IMR-90 (cell line): ENCODE measurements around the gene DND1. TPM values are rescaled to one million over a fixed set of nuclear protein-coding genes. Genes with fewer than 3 reads are reported as not detected.

Experiments used
- CHD1 ChIP-seq: IDR thresholded peaks from 2 replicates; pipeline ENCODE4 v1.6.1; 2012; ENCODE audit warnings: low read depth, low read length, improper control_type of control experiment
- polyA plus RNA-seq, 3 experiments: library from polyadenylated mRNA; depleted of rRNA; stranded (reverse); fragments of >200 nt; gene quantifications; 2 replicates each; pipeline ENCODE4 v1.2.3, GENCODE V29; 2012; ENCODE audit warnings: low replicate concordance in 1 of 3
- total RNA-seq: library from RNA; depleted of rRNA; stranded (reverse); fragments of >200 nt; gene quantifications from 2 replicates; pipeline ENCODE4 v1.2.3, GENCODE V29; 2012
- TF ChIP-seq, protein P1 (sequence below): fragments of 150-350 bp; IDR thresholded peaks from 2 replicates; pipeline ENCODE4 v1.6.1; 2016; ENCODE audit warnings: low read depth, mild to moderate bottlenecking, low read length, moderate library complexity, borderline replicate concordance

DND1 gene
- total and polyA plus RNA-seq, 2 of the 4 experiments (the other 2 are of a cell fraction), result under 0.01 to 0.67 TPM

DNA sequence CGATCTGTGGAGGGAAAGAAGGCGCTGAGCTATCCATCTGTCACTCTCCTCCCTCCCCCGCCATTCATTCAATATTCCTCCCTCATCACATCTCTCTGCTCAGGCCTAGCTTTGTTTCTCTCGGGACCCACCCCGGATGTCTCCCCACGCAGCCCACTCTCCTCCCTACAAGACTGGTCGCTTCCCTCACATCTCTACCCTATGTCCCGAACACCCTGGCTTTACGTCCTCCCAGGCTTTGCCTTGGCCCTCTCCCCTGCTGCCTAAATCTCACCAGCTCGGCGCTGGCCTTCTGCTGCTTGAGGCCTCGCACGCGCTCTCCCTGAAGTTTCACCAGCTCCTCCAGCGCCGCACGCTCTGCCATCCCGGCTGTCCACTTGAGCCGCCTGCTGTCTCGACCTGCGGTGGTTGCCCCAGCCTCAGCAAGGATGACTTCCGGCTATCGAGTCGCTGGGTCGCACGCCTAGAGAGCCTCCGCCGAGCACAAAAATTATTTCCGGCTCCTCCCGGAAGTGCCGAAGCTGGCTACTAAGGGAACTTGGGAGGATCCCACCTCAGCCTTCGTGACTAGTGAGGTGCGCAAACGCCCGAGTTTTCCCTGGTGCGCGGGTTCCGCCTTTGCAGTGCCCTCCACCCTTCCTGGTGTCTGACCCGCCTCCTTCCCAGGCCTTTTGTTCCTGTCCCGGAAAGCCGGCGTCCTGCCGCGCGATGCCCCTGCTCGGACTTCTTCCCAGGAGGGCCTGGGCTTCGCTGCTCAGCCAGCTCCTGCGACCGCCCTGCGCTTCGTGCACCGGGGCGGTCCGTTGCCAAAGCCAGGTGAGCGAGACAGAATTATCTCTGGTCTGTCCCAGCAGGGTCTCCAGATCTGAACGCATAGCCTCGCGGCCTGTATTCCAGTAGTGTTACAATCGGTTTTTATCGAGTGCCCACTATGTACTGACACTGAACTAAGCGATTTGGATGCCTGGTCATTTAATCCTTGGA lies 17.9 kb upstream of the DND1 start, which contains the start of the genes HARS1 and HARS2 (continued):
- TF ChIP-seq, protein P1, sequence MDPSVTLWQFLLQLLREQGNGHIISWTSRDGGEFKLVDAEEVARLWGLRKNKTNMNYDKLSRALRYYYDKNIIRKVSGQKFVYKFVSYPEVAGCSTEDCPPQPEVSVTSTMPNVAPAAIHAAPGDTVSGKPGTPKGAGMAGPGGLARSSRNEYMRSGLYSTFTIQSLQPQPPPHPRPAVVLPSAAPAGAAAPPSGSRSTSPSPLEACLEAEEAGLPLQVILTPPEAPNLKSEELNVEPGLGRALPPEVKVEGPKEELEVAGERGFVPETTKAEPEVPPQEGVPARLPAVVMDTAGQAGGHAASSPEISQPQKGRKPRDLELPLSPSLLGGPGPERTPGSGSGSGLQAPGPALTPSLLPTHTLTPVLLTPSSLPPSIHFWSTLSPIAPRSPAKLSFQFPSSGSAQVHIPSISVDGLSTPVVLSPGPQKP, result peak; percentile 83; the same call in 1 of the 2 replicates
- TF ChIP-seq CHD1, result no peak
